Astrocyte of the cerebellum (primary cell): ENCODE results near the gene MYO1B.

Experiments used
- DNase-seq: peaks from one replicate; pipeline ENCODE4 v3.0.0-alpha.2; 2011; ENCODE audit warnings: low read depth
- H3K4me3 ChIP-seq: 2 replicates; pipeline ENCODE4 v1.5.1; 2011; ENCODE audit warnings: mild to moderate bottlenecking, low read depth, low read length, moderate library complexity
- in situ Hi-C: cut with HindIII; loops from 2 replicates; pipeline ENCODE4 v1.10.0; 2017; ENCODE audit warnings: low sequenced_read_pairs
- TF ChIP-seq, protein P1 (sequence below): IDR thresholded peaks from 2 replicates; pipeline ENCODE4 v1.5.1; 2012; ENCODE audit warnings: low read length, low read depth, moderate library complexity, mild to moderate bottlenecking; ENCODE audit errors: missing control alignments

MYO1B gene

DNA sequence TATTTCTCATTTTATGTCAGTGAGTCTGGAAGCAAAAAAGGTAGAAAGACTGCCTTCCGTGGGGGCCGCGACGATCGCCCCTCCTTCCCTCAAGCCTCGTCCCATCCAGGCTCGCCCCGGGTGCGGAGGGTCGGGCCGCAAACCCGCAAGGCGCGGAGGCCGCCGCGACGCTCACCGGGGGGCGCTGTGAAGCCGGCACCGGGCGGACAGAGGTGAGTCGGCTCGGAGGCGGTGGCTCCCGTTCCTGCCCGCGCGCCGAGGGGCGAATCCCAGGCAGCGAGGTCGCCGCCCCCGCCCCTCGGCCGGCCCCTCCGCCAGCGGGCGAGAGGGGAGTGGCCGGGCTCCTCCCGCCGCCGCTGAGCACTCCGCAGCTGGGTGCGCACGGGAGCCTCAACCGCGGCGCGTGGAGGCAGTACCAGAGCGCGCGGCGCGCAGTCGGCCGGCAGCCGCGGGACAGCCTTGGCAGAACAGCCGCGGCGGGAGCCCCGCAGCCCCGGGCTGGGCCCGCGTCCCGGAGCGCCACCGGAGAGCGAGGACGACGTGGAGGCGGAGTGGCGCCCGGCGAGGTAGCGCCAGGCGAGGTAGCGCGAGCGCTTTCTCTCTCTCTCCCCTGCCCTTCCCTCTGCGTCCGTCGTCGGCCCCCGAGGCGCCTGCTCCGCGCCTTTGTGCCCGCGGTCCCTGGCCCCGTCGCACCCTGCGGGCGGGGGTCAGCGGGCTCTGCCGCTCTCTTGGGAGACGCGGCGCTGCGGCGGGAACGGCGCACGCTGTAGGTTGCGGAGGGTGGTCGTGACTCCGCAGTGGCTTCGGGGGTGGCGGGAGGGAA is at the start of gene MYO1B:
MYO1B (plus strand) TSS at position 359 of the 823 bp plus-strand sequence. CDS start 31,492 bp downstream, outside the sequence.
- H3K4me3 ChIP-seq, result peak within 1 kb of the TSS; percentile 84
- no peak for DNase-seq
- in situ Hi-C loops, result no loop called here
- TF ChIP-seq, protein P1, sequence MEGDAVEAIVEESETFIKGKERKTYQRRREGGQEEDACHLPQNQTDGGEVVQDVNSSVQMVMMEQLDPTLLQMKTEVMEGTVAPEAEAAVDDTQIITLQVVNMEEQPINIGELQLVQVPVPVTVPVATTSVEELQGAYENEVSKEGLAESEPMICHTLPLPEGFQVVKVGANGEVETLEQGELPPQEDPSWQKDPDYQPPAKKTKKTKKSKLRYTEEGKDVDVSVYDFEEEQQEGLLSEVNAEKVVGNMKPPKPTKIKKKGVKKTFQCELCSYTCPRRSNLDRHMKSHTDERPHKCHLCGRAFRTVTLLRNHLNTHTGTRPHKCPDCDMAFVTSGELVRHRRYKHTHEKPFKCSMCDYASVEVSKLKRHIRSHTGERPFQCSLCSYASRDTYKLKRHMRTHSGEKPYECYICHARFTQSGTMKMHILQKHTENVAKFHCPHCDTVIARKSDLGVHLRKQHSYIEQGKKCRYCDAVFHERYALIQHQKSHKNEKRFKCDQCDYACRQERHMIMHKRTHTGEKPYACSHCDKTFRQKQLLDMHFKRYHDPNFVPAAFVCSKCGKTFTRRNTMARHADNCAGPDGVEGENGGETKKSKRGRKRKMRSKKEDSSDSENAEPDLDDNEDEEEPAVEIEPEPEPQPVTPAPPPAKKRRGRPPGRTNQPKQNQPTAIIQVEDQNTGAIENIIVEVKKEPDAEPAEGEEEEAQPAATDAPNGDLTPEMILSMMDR, result no peak

DNA sequence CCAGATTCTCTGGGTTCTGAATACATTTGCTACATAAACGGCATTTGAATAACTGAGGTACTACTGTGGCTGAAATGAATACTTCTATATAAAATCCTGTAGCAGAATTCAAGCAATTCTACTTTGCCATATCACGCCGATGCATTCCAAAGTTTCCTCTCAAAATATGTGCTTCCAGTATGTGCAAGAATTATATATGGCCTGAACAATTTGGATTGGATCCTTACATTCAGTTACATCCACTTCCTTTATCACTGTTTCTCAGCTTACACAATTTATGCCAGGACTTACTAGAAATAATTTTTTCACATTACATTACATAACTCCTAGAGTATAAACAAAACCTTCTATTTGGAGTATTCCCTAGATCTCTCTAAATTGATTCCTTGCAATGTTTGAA is 48.1 kb upstream of the MYO1B start:
- TF ChIP-seq, protein P1, result no peak
- no peak for DNase-seq
- in situ Hi-C loops, result no loop called here
- no peak overlapping the region for H3K4me3 ChIP-seq

DNA sequence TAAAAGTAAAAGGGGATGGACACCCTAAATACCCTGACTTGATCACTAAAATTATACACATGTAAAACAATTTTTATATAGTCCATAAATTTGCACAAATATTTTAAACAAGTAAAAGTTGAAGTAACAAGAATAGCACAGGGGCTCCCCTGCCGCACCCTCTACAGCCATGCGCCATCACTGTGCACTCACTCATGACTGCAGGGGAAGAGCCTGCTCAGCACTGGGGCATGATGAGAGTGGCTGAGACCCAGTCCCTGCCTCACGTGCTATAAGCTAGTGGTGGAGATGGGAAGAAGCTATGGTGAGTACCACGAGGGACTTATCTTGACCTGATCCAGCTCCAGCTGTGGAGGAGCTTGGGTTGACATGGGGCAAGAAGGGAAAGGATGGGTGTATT is 46.9 kb upstream of the MYO1B start:
- DNase-seq, result no peak
- no peak overlapping the region for H3K4me3 ChIP-seq
- TF ChIP-seq, protein P1, result no peak
- in situ Hi-C loops, result no loop called here

DNA sequence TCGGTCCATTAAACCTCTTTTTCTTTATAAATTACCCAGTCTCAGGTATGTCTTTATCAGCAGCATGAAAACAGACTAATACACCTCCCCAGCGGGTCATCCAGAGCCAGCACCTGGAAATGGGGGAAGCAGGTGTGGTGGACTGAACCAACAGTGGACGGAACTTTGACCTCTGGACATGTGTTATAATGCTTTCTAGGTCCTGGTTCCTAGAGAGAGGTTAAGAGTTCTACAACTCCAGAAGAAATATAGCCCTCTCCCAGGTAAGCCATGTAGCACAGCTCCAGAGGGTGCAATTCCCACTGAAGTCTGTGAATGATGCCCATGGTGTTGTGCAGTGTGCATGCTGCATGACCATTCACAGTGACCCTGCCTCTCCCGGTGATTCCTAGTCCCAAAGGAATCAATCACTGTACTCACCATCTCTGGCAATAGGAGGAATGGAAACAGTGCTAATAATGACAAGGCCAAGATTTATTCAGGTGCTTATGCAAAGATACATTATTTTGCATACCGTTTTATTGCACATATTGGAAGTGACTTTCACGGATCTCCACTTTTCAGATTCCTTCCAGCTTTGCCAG is 45.2 kb upstream of the MYO1B start:
- TF ChIP-seq, protein P1, result no peak
- in situ Hi-C loops, result no loop called here
- DNase-seq, result no peak
- no peak overlapping the region for H3K4me3 ChIP-seq

DNA sequence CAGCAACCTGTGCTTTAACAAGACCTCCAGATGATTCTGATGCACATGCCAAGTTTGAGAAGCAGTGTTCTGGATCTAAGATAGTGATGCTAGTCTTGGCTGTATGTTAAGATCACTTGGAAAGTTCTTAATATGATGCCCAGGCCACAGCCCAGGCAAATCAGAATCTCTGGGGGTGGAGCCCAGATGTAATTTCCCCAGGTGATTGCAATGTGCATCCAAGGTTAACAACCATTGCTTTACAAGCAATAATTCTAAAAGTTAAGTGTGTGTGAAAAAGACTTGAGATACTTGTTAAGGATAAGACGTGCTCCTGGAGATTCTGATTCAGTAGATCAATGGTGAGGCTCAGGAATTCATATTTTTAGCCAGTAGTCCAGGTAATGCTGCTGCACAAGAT is 44.3 kb upstream of the MYO1B start:
- TF ChIP-seq, protein P1, result no peak
- DNase-seq, result no peak
- no peak overlapping the region for H3K4me3 ChIP-seq
- in situ Hi-C loops, result no loop called here

DNA sequence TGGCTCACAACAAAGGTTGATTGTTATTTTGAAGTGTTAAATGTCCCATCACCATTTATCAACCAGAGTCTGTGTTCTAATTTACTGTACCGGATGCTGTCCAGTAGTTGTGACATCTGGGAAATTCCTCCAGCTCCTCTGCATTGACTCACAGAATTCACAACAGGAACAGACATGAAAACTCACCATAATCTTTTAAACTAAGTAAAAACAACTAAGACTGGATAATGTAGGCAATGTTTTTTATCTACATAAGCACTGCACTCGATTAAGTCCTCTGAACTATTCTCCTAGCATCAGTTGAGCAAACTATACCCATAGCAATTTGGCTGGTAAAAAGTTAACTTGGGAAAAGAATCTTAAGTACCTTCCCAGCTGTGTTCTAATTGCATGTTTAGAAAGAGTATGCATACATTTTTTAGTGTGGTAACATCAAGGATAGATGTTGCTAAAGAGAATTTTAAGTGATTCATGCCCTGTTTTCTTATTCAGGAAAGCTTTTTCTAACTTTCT is 42.9 kb upstream of the MYO1B start:
- TF ChIP-seq, protein P1, result no peak
- no peak for DNase-seq
- in situ Hi-C loops, result no loop called here
- H3K4me3 ChIP-seq, result no peak overlapping the region
